NCI-H510A treated with DMSO at 0.1 percent for 48 hours (cell line): ENCODE data around the gene PDF.
"Not testable (repeated sequence)": the region's sequence is repeated elsewhere in the genome, so short reads cannot be mapped to it uniquely, and the experiment has no call there.

Experiments used
- DNase-seq: peaks from one replicate; lab custom pipeline; 2025; lab: John Stamatoyannopoulos, UW

PDF gene

GRCh38 chr16:69316595-69317034 is 13.8 kb downstream of the PDF start:
- DNase-seq = no peak

- no peak for DNase-seq
Observed at GRCh38 chr16:69315486-69316311, 14.7 kb downstream of the PDF start.

- no peak for DNase-seq
Observed at GRCh38 chr16:69314534-69314933, 15.9 kb downstream of the PDF start.

GRCh38 chr16:69313469-69313868 is 16.9 kb downstream of the PDF start:
- no peak for DNase-seq

GRCh38 chr16:69311533-69312387 is 18.6 kb downstream of the PDF start:
- DNase-seq = no peak

GRCh38 chr16:69310653-69311532 is 19.5 kb downstream of the PDF start, which contains the start of gene VPS4A:
Gene VPS4A (plus strand): TSS chr16:69311350. CDS start chr16:69311512, 162 bp downstream.
- peak; percentile 85 for DNase-seq

GRCh38 chr16:69309316-69309715 is 21.1 kb downstream of the PDF start:
- no peak for DNase-seq

GRCh38 chr16:69307856-69308255 is 22.5 kb downstream of the PDF start:
- DNase-seq = no peak

- DNase-seq = no peak
Observed at GRCh38 chr16:69307091-69307490, 23.3 kb downstream of the PDF start.

GRCh38 chr16:69306031-69306430 is 24.4 kb downstream of the PDF start:
- DNase-seq = no peak

- DNase-seq = no peak
Observed at GRCh38 chr16:69302301-69302700, 28.1 kb downstream of the PDF start.

- DNase-seq = no peak
Observed at GRCh38 chr16:69301861-69302260, 28.5 kb downstream of the PDF start.

GRCh38 chr16:69301187-69301586 is 29.2 kb downstream of the PDF start:
- no peak for DNase-seq

- no peak for DNase-seq
Observed at GRCh38 chr16:69298261-69298660, 32.1 kb downstream of the PDF start.

- not testable (repeated sequence) for DNase-seq
Observed at GRCh38 chr16:69296771-69297170, 33.6 kb downstream of the PDF start.

GRCh38 chr16:69294051-69294450 is 36.3 kb downstream of the PDF start:
- DNase-seq = no peak

GRCh38 chr16:69293401-69293800 is 37.0 kb downstream of the PDF start:
- DNase-seq = no peak

GRCh38 chr16:69291657-69292056 is 38.7 kb downstream of the PDF start:
- DNase-seq = not testable (repeated sequence)

- peak; percentile 46 for DNase-seq
Observed at GRCh38 chr16:69286941-69287713, 43.3 kb downstream of the PDF start.

- DNase-seq = no peak
Observed at GRCh38 chr16:69285240-69285639, 45.1 kb downstream of the PDF start.

- DNase-seq = no peak
Observed at GRCh38 chr16:69283851-69284250, 46.5 kb downstream of the PDF start.
